LNCaP clone FGC (cell line): ENCODE results near the gene PLCD1.

Experiments used
- DNase-seq: peaks from one replicate; pipeline ENCODE4 v3.0.0-alpha.2; 2011; ENCODE audit warnings: low read depth
- H3K4me3 ChIP-seq: 2 replicates; pipeline ENCODE4 v1.5.1; 2011; ENCODE audit warnings: mild to moderate bottlenecking, low read depth, low read length, control low read depth
- TF ChIP-seq, protein P1 (sequence below): IDR thresholded peaks from 2 replicates; pipeline ENCODE4 v1.5.1; 2012; ENCODE audit warnings: mild to moderate bottlenecking; ENCODE audit not compliant: control insufficient read depth, insufficient read depth; ENCODE audit errors: extremely low read depth

The PLCD1 gene

DNA sequence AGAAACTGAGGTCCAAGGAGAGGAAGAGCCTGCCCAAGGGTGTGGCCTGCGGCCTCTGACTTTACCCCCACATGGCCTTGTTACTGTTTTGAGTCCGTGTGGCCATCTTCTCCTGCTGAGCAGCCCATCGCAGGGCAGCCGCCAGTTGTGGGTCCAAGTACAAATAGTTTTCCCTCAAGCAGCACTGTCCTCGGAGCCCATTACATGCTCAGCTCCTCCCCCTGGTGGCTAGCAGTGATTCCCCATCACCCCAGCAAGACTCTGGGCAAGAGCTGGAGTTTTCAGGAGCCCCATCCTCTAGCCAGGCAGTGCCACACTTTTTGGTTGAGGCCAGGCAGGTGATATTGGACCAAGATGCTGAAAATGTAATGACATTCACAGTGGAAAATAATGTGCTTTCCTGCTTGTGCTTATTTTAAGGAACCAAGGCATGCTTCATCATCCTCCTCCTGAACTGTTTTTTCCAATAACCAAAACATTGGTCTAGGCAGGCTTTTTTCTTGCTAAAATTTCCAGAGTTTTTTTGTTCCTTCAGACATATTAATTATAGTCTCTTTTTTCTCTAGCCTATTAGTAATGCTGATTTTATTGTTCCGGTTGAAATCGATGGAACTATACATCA lies 62.1 kb downstream of the PLCD1 start:
- TF ChIP-seq, protein P1, sequence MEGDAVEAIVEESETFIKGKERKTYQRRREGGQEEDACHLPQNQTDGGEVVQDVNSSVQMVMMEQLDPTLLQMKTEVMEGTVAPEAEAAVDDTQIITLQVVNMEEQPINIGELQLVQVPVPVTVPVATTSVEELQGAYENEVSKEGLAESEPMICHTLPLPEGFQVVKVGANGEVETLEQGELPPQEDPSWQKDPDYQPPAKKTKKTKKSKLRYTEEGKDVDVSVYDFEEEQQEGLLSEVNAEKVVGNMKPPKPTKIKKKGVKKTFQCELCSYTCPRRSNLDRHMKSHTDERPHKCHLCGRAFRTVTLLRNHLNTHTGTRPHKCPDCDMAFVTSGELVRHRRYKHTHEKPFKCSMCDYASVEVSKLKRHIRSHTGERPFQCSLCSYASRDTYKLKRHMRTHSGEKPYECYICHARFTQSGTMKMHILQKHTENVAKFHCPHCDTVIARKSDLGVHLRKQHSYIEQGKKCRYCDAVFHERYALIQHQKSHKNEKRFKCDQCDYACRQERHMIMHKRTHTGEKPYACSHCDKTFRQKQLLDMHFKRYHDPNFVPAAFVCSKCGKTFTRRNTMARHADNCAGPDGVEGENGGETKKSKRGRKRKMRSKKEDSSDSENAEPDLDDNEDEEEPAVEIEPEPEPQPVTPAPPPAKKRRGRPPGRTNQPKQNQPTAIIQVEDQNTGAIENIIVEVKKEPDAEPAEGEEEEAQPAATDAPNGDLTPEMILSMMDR: peak; percentile 78
- DNase-seq: no peak
- no peak overlapping the region for H3K4me3 ChIP-seq

DNA sequence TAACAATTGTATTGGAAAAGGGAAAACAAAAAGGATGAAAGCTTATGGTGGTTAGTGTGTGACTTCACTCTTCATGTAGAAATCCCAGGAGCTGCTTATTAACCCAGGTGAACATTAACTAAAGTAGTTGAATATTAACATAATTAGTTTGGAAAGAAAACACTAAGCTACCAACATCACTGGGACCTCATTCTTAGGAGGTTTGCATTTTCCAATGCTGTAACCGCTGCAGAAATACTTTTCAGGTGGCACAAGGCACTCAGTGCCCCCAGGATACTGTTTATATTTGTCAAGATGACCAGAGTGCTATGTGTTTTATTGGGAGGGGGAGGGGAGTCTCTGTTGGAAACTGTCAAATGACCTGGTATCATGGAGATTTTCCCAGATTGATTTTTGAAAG lies 64.7 kb downstream of the PLCD1 start:
- TF ChIP-seq, protein P1: no peak
- H3K4me3 ChIP-seq: no peak overlapping the region
- DNase-seq: peak; percentile 71

DNA sequence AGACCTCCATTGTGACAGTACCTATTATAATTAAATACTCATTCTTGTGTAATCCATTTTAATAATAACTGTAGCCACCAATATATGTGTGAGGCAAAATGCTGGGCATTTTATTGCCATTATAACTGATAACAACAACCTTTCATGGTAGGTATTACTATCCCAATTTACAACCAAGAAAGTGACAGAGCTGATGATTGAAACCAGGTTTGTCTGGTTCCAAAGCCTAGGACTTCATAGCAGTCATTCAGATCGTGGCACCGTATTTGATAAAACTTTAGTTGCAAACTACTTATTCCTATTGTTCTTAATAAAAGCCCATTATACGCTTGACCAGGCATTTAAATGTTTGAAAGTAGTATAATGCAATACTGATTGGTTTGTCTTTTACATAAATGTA lies 65.3 kb downstream of the PLCD1 start:
- no peak overlapping the region for H3K4me3 ChIP-seq
- TF ChIP-seq, protein P1: no peak
- DNase-seq: no peak

DNA sequence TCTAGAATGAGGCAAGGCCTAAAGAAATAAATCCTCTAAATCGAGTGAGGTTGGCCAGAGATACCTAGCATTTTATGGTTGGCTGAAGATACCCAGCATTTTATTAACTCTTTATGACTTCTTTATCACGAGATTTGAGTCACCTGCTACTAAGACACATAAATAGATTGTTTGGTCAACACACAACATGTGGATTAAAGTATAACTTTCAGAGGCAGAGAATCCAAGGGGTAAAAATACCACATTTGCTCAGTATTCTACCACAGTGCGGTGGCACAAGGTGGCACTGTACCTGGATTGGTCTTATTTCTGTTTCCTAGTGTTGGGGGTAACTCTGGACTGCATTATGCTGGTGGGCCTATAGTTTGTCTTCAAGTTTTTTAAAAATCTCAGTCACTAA lies 65.8 kb downstream of the PLCD1 start:
- no peak for DNase-seq
- TF ChIP-seq, protein P1: no peak
- no peak overlapping the region for H3K4me3 ChIP-seq

DNA sequence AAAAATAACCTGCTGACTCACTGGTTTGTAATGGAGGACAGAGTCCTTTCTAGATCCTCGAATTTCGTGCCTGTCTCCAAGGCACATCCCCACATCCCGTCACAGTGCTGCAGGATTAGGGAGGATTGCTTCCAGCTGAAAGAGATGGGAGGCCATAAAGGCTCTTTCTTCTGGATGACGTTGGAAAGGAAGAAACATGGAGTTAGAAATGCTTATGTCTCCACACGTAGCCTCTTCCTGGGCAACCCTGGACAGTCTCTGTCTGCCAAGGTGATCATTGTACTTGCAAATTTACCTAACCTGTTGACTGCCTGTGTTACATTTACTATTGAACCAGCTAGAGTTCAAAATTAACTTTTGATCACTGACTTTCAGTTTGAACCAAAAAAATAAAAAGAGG lies 66.4 kb downstream of the PLCD1 start:
- no peak overlapping the region for H3K4me3 ChIP-seq
- TF ChIP-seq, protein P1: no peak
- DNase-seq: no peak

DNA sequence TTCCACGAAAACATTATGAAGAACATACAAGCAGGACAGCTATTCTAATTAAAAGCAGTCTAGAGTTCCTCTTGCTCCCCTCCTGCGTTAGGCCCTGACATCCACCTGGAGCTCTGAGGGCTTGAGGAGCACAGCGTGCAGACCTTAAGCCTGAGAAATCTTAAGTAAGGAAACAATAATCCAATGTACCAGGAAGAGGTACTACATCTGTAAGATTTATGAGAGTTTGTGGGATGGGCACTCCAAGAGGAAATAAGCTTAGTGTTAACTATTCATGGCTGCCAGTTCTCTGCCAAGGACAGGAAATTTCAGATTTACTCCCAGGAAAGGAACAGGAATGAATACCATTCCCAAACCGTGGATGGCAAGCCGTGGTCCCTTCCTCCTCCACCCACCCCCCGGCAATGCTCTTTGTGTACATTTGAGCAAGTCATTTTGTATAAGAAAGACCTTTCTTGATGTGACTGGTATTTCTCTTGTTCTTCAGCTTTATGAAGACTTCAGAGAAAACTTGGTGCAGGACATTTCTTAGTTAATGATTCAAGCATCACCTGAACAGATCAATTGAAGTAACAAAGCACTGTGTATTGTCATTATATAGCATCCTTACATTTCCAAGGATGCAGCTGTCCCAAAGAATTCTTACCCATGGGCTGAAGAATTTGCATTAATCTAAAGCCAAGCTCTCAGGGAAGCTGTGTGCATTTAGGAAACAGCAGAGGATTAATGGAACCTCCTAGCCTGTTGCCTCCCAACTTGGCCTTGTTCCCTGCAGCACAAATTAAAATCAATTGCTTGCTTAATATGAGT lies 67.6 kb downstream of the PLCD1 start:
- no peak overlapping the region for H3K4me3 ChIP-seq
- TF ChIP-seq, protein P1: no peak
- peak; percentile 76 for DNase-seq
